HepG2 (cell line): ENCODE measurements around the gene COPZ1. TPM values are rescaled to one million over a fixed set of nuclear protein-coding genes. Genes with fewer than 3 reads are reported as not detected.
A peak's percentile ranks its signal among the peaks of the same experiment; 100 is the strongest.

Experiments
- ASH2L ChIP-seq: fragments of 300-600, 200-600 bp; sonication (generic); IDR thresholded peaks from 2 replicates; pipeline ENCODE4 v1.7.0; 2017; ENCODE audit warnings: low read depth, mild to moderate bottlenecking, moderate library complexity, mixed read lengths, low read length; ENCODE audit not compliant: insufficient read length
- ATAD3A ChIP-seq: sonication (generic); formaldehyde crosslinking; IDR thresholded peaks from 2 replicates; pipeline ENCODE4 v1.4.0; 2020; ENCODE audit warnings: missing genetic modification reagents
- BCL6 ChIP-seq: IDR thresholded peaks from 2 replicates; pipeline ENCODE4 v1.6.1; 2016; ENCODE audit warnings: missing genetic modification reagents, missing compliant biosample characterization
- BRF2 ChIP-seq: sonication (generic); formaldehyde crosslinking; IDR thresholded peaks from 2 replicates; pipeline ENCODE4 v1.8.1; 2022; ENCODE audit warnings: mild to moderate bottlenecking, missing genetic modification reagents
- CBX1 ChIP-seq: IDR thresholded peaks from one replicate; pipeline ENCODE4 v1.6.1; 2016; ENCODE audit warnings: antibody characterized with exemption, low read depth
- CENPX ChIP-seq: sonication (generic); formaldehyde crosslinking; IDR thresholded peaks from 2 replicates; pipeline ENCODE4 v1.9.0; 2021; ENCODE audit warnings: mild to moderate bottlenecking, missing genetic modification reagents, moderate library complexity
- DRAP1 ChIP-seq: IDR thresholded peaks from 2 replicates; pipeline ENCODE4 v1.6.1; 2016; ENCODE audit warnings: missing genetic modification reagents, missing compliant biosample characterization
- EED ChIP-seq: sonication (generic); formaldehyde crosslinking; IDR thresholded peaks from 2 replicates; pipeline ENCODE4 v1.5.0; 2020; ENCODE audit warnings: mild to moderate bottlenecking, missing genetic modification reagents
- FIP1L1 ChIP-seq: fragments of 200-400 bp; formaldehyde crosslinking; IDR thresholded peaks from 2 replicates; pipeline ENCODE4 v1.6.1; 2018; ENCODE audit warnings: low read depth, mild to moderate bottlenecking, low read length, moderate library complexity, borderline replicate concordance; ENCODE audit not compliant: insufficient read depth
- FOSL2 ChIP-seq: sonication (generic); formaldehyde crosslinking; IDR thresholded peaks from 2 replicates; pipeline ENCODE4 v1.4.0; 2020; ENCODE audit warnings: missing genetic modification reagents
- GLI4 ChIP-seq: sonication (generic); formaldehyde crosslinking; IDR thresholded peaks from 2 replicates; pipeline ENCODE4 v1.5.1; 2020; ENCODE audit warnings: missing genetic modification reagents, mild to moderate bottlenecking, moderate library complexity, borderline replicate concordance
- HOXA7 ChIP-seq: sonication (generic); formaldehyde crosslinking; IDR thresholded peaks from 2 replicates; pipeline ENCODE4 v1.8.1; 2022; ENCODE audit warnings: mild to moderate bottlenecking, missing genetic modification reagents, moderate library complexity
- IRX3 ChIP-seq: sonication (generic); formaldehyde crosslinking; IDR thresholded peaks from 2 replicates; pipeline ENCODE4 v1.8.1; 2023; ENCODE audit warnings: mild to moderate bottlenecking, low read depth, missing genetic modification reagents, borderline replicate concordance
- KLF12 ChIP-seq: sonication (generic); formaldehyde crosslinking; IDR thresholded peaks from 2 replicates; pipeline ENCODE4 v1.4.0; 2020; ENCODE audit warnings: missing genetic modification reagents, borderline replicate concordance
- MLLT10 ChIP-seq: sonication (generic); formaldehyde crosslinking; IDR thresholded peaks from 2 replicates; pipeline ENCODE4 v1.4.0; 2020; ENCODE audit warnings: missing genetic modification reagents
- NFYB ChIP-seq: sonication (generic); formaldehyde crosslinking; IDR thresholded peaks from 2 replicates; pipeline ENCODE4 v1.4.0; 2020; ENCODE audit warnings: missing genetic modification reagents
- RNF2 ChIP-seq: fragments of 450-650 bp; conservative IDR thresholded peaks from 2 replicates; pipeline ENCODE4 v1.6.1; 2016; ENCODE audit warnings: low read depth
- SALL2 ChIP-seq: sonication (generic); formaldehyde crosslinking; IDR thresholded peaks from 2 replicates; pipeline ENCODE4 v1.8.1; 2023; ENCODE audit warnings: mild to moderate bottlenecking, missing genetic modification reagents, inconsistent platforms
- SP4 ChIP-seq: sonication (generic); formaldehyde crosslinking; IDR thresholded peaks from 2 replicates; pipeline ENCODE4 v1.8.1; 2023; ENCODE audit warnings: mild to moderate bottlenecking, missing genetic modification reagents
- TP53 ChIP-seq: sonication (generic); formaldehyde crosslinking; conservative IDR thresholded peaks from 2 replicates; pipeline ENCODE4 v1.4.0; 2020; ENCODE audit warnings: missing genetic modification reagents
- ZNF512B ChIP-seq: sonication (generic); formaldehyde crosslinking; IDR thresholded peaks from 2 replicates; pipeline ENCODE4 v1.5.1; 2020; ENCODE audit warnings: missing genetic modification reagents, mild to moderate bottlenecking, borderline replicate concordance
- ZNF564 ChIP-seq: sonication (generic); formaldehyde crosslinking; IDR thresholded peaks from 2 replicates; pipeline ENCODE4 v1.8.1; 2023; ENCODE audit warnings: mild to moderate bottlenecking, missing genetic modification reagents
- ZNF589 ChIP-seq: sonication (generic); formaldehyde crosslinking; conservative IDR thresholded peaks from 2 replicates; pipeline ENCODE4 v1.8.0; 2022; ENCODE audit warnings: mild to moderate bottlenecking, moderate library complexity, missing genetic modification reagents
- ZSCAN22 ChIP-seq: sonication (generic); formaldehyde crosslinking; IDR thresholded peaks from 2 replicates; pipeline ENCODE4 v1.4.0; 2020; ENCODE audit warnings: mild to moderate bottlenecking, missing genetic modification reagents
- ZSCAN29 ChIP-seq: sonication (generic); formaldehyde crosslinking; conservative IDR thresholded peaks from 2 replicates; pipeline ENCODE4 v1.4.0; 2020; ENCODE audit warnings: mild to moderate bottlenecking, missing genetic modification reagents
- polyA plus RNA-seq, 8 experiments: library from polyadenylated mRNA; depleted of rRNA in 3 of 8; stranded (reverse) in 7 of 8; unstranded in 1 of 8; fragments of >200 nt; fragmentation: Illumina TruSeq in 4 of 8; extraction: Trizol in 4 of 8; gene quantifications; 2 replicates each; pipeline versions ENCODE4 v1.2.1 to v1.2.3, GENCODE V29; 2011 to 2016; ENCODE audit warnings: low read depth in 4 of 8, missing spikeins in 1 of 8, mixed read lengths in 1 of 8; ENCODE audit not compliant: insufficient read depth in 1 of 8
- total RNA-seq, 5 experiments: library from RNA; depleted of rRNA; stranded (reverse); fragments of >200 nt; fragmentation: Illumina TruSeq; extraction: Trizol; gene quantifications; 2 replicates each; pipeline ENCODE4 v1.2.3, GENCODE V29; 2016; ENCODE audit warnings: low read depth in 1 of 5

COPZ1 gene
- total and polyA plus RNA-seq, 2 of the 13 experiments (the other 11 are each of a cell fraction or from before 2014, with no cell fraction given) = 125 to 184 TPM

GRCh38 chr12:54280468-54281260, 44.3 kb upstream of the COPZ1 start, which contains the start of gene HNRNPA1 (continued):
- 0 out of 2 replicates have a peak, but pooled peaks have one; percentile 32 for TF ChIP-seq ZSCAN29 (CRISPR knock-in tag)
- 0 out of 2 replicates have a peak, but pooled peaks have one; percentile 73 for TF ChIP-seq ZNF589 (CRISPR knock-in tag)
- peak; percentile 98 for TF ChIP-seq DRAP1 (CRISPR knock-in tag)
- TF ChIP-seq RNF2 = peak; percentile 16; the same call in 1 of the 2 replicates
- TF ChIP-seq ZNF564 (CRISPR knock-in tag) = peak; percentile 76
- TF ChIP-seq ZSCAN22 (CRISPR knock-in tag) = no peak
- TF ChIP-seq KLF12 = 0 out of 2 replicates have a peak, but pooled peaks have one; percentile 22
- peak; percentile 90 for TF ChIP-seq SALL2
- peak; percentile 68; the same call in 1 of the 2 replicates for TF ChIP-seq GLI4 (CRISPR knock-in tag)
- TF ChIP-seq CBX1 = no peak
- TF ChIP-seq FIP1L1 = no peak
- no peak for TF ChIP-seq IRX3 (CRISPR knock-in tag)
- no peak for TF ChIP-seq ZNF512B (CRISPR knock-in tag)
- TF ChIP-seq NFYB = peak; percentile 97
- peak; percentile 15; the same call in 1 of the 2 replicates for TF ChIP-seq FOSL2 (CRISPR knock-in tag)
- no peak; the same call in 1 of the 2 replicates for TF ChIP-seq TP53
- peak; percentile 84; the same call in 1 of the 2 replicates for TF ChIP-seq EED (CRISPR knock-in tag)
- TF ChIP-seq HOXA7 (CRISPR knock-in tag) = no peak
- peak; percentile 50; the same call in 1 of the 2 replicates for TF ChIP-seq ATAD3A
- TF ChIP-seq BRF2 (CRISPR knock-in tag) = peak; percentile 2; the same call in 1 of the 2 replicates
- TF ChIP-seq CENPX (CRISPR knock-in tag) = no peak
- peak; percentile 85 for TF ChIP-seq SP4 (CRISPR knock-in tag)
- peak; percentile 76 for TF ChIP-seq ASH2L
- no peak for TF ChIP-seq MLLT10 (CRISPR knock-in tag)
- no peak for TF ChIP-seq BCL6
